Peyer's patch (tissue), 4 donors: ENCODE results near the gene SENP2. TPM values are rescaled to one million over a fixed set of nuclear protein-coding genes. Genes with fewer than 3 reads are reported as not detected.

ENCODE experiments used
- DNase-seq, 3 donors: peaks; one replicate each; pipeline ENCODE4 v3.0.0-alpha.2; 2017 to 2019
- H3K27ac ChIP-seq, 4 donors: fragments of 200-600 bp; sonication (generic); one replicate each; pipeline ENCODE4 v1.5.1; 2016 to 2019
- H3K27me3 ChIP-seq, 2 donors: fragments of 200-600 bp; sonication (generic); one replicate each; pipeline ENCODE4 v1.5.1; 2019
- H3K36me3 ChIP-seq, 3 donors: fragments of 200-600 bp; sonication (generic); one replicate each; pipeline ENCODE4 v1.5.1; 2016 to 2019
- H3K4me1 ChIP-seq, 4 donors: fragments of 200-600 bp; sonication (generic); one replicate each; pipeline ENCODE4 v1.5.1; 2016 to 2019
- H3K4me3 ChIP-seq, 4 donors: fragments of 200-600 bp; sonication (generic); 1 replicate in 3 of 4; 2 replicates in 1 of 4; pipeline ENCODE4 v1.5.1; 2016 to 2019; ENCODE audit warnings: mild to moderate bottlenecking in 1 of 4
- H3K9me3 ChIP-seq, 4 donors: fragments of 200-600 bp; sonication (generic); one replicate each; pipeline ENCODE4 v1.5.1; 2016 to 2019; ENCODE audit warnings: mild to moderate bottlenecking in 1 of 4
- CTCF ChIP-seq, 6 experiments: fragments of 450-650 bp in 4 of 6; fragments of 200-600 bp in 2 of 6; sonication (generic) in 1 of 6; IDR thresholded peaks; one replicate each; pipeline ENCODE4 v1.5.1; 2017 to 2019; ENCODE audit warnings: antibody characterized with exemption in 6 of 6, mild to moderate bottlenecking in 3 of 6, moderate library complexity in 1 of 6
- POLR2A ChIP-seq, 2 donors: fragments of 450-650 bp; IDR thresholded peaks; one replicate each; pipeline ENCODE4 v1.5.1; 2017; ENCODE audit warnings: antibody characterized with exemption in 2 of 2, mild to moderate bottlenecking in 2 of 2, moderate library complexity in 2 of 2
- total RNA-seq, 4 donors: library from RNA; depleted of rRNA; stranded (reverse); fragments of >200 nt; gene quantifications; one replicate each; pipeline ENCODE4 v1.1.0, GENCODE V29; 2016

SENP2 gene
- total RNA-seq, 4 donors from 2014 or later: 21.8 to 48.7 (median 28.7) TPM

DNA sequence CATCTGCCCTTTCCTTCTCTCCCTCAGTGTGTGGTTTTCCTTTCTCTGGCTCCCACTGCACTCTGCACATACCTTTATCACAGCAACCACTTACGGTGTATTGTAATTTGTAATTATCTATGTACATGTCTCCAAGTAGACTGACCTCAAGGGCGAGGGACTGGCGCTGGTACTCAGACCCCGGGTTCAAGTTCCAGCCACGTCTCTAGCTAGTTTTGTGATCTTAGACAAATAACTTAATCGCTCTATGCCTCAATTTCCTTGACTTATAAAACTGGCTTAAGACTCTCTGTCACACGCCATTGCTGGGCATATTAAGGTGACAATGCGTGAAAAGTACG, 607 bp upstream of the SENP2 start:
- H3K27me3 ChIP-seq: no peaks in the 10 kb centered on the region
- H3K4me3 ChIP-seq: peak overlapping the region; percentile 71 to 94 (median 86)
- peak in 2 of 3 donors; percentile 67 for DNase-seq
- peak overlapping the region; percentile 94 to 96 (median 94) for H3K27ac ChIP-seq
- peaks cover 0 to 6% (median 0%) of the 10 kb centered on the region in 3 donors for H3K36me3 ChIP-seq
- peaks cover 4 to 32% (median 11%) of the 10 kb centered on the region in 4 donors for H3K4me1 ChIP-seq
- no peaks in the 10 kb centered on the region for H3K9me3 ChIP-seq
- TF ChIP-seq POLR2A (IDR thresholded peaks at IDR 0.05): no peak
- no peak for TF ChIP-seq CTCF (IDR thresholded peaks at IDR 0.05)

GRCh38 chr3:185586686-185587039, 568 bp downstream of the SENP2 start:
- Histone ChIP-seq H3K4me3 (peak overlapping the region; percentile 71 to 94 (median 86)), H3K4me1 (peaks cover 4 to 32% (median 11%) of the 10 kb centered on the region in 4 donors), H3K36me3 (peaks cover 0 to 12% (median 0%) of the 10 kb centered on the region in 3 donors), H3K9me3 (no peaks in the 10 kb centered on the region), H3K27me3 (no peaks in the 10 kb centered on the region), H3K27ac (peak overlapping the region; percentile 94 to 96 (median 94))
- no peak for DNase-seq
- TF ChIP-seq CTCF (IDR thresholded peaks at IDR 0.05): no peak
- TF ChIP-seq POLR2A (IDR thresholded peaks at IDR 0.05): no peak

DNA sequence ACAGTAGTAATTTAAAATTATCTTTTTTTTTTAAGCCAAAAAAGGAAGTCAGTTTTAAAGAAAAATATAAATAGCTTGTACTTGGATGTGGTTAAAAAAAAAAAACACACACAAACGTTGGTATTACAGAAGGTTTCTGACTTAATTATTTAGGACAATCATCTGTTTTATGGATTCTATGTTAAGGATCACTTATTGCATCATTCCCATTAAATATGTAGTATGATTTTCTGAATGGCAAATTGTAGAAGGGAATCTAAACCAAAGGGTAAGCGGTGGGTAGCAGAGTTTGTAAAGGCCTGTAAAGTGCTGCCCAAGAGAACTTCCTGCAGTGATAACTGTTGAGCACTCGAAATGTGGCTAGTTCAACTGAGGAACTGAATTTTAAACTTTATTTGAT, 8.0 kb downstream of the SENP2 start:
- no peak for TF ChIP-seq POLR2A (IDR thresholded peaks at IDR 0.05)
- no peak for TF ChIP-seq CTCF (IDR thresholded peaks at IDR 0.05)
- peaks cover 0 to 45% (median 0%) of the 10 kb centered on the region in 3 donors for H3K36me3 ChIP-seq
- no peaks in the 10 kb centered on the region for H3K4me1 ChIP-seq
- no peaks in the 10 kb centered on the region for H3K27me3 ChIP-seq
- DNase-seq: no peak
- no peak overlapping the region for H3K27ac ChIP-seq
- no peaks in the 10 kb centered on the region for H3K9me3 ChIP-seq
- no peak overlapping the region for H3K4me3 ChIP-seq

DNA sequence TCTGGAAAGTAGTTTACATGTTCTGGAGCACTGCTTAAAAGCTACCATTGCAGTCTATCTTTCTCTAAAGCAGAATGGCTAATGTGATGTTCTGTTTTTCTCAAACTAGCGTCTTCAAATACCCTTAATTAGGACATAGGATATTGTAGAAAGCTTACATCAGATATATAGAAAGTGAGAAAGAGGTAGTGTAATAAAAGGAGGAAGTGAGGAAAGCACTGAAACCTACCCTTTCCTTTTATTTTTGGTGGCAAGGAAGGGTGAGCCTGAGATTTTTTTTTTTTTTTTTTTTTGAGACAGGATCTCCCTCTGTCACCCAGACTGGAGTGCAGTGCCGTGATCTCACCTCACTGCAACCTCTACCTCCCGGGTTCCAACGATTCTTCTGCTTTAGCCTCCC, 9.4 kb downstream of the SENP2 start:
- H3K27ac ChIP-seq: no peak overlapping the region
- no peak overlapping the region for H3K4me3 ChIP-seq
- peaks cover 0 to 53% (median 0%) of the 10 kb centered on the region in 3 donors for H3K36me3 ChIP-seq
- DNase-seq: no peak
- no peaks in the 10 kb centered on the region for H3K4me1 ChIP-seq
- no peaks in the 10 kb centered on the region for H3K9me3 ChIP-seq
- no peak for TF ChIP-seq POLR2A (IDR thresholded peaks at IDR 0.05)
- TF ChIP-seq CTCF (IDR thresholded peaks at IDR 0.05): no peak
- H3K27me3 ChIP-seq: no peaks in the 10 kb centered on the region

- Histone ChIP-seq H3K4me1 (no peaks in the 10 kb centered on the region), H3K27me3 (no peaks in the 10 kb centered on the region), H3K27ac (no peak overlapping the region), H3K36me3 (peaks cover 0 to 95% (median 0%) of the 10 kb centered on the region in 3 donors), H3K9me3 (no peaks in the 10 kb centered on the region), H3K4me3 (no peak overlapping the region)
- TF ChIP-seq CTCF (IDR thresholded peaks at IDR 0.05): no peak
- no peak for TF ChIP-seq POLR2A (IDR thresholded peaks at IDR 0.05)
- DNase-seq: no peak
Observed at GRCh38 chr3:185605566-185605965, 19.5 kb downstream of the SENP2 start.

GRCh38 chr3:185606196-185606595, 20.1 kb downstream of the SENP2 start:
- Histone ChIP-seq H3K27me3 (no peaks in the 10 kb centered on the region), H3K27ac (no peak overlapping the region), H3K36me3 (peaks cover 0 to 95% (median 0%) of the 10 kb centered on the region in 3 donors), H3K4me3 (no peak overlapping the region), H3K4me1 (no peaks in the 10 kb centered on the region), H3K9me3 (no peaks in the 10 kb centered on the region)
- no peak for DNase-seq
- TF ChIP-seq CTCF (IDR thresholded peaks at IDR 0.05) (no peak), POLR2A (IDR thresholded peaks at IDR 0.05) (no peak)
